HuH-7 (cell line): ENCODE data around the gene ITIH2.

ENCODE experiments used
- DNase-seq: peaks from one replicate; pipeline ENCODE4 v3.0.0; 2011; ENCODE audit warnings: low spot score

ITIH2 gene

GRCh38 chr10:7795605-7796004 is 92.5 kb downstream of the ITIH2 start:
- DNase-seq = peak; percentile 73

DNA sequence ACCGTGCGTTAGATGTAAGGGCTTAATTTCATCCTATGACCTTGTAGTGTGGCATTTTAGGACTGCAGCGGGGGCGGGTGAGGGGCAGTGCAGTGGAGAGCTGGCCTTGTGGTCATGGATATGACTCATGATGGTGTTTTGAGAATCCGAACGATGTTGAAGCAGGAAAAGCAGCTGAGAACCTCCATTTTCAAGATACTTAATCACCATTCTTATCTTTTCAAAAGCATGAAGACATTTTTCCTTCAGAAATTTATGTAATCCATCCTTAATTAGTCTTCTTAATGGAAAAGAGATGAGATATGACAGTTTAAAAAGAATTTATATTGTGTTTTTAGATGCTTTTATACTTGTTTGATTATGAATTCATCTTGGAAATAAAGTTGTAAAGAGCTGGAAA is 94.5 kb downstream of the ITIH2 start:
- DNase-seq = no peak
